Gastrocnemius medialis (tissue), 4 donors: Measurements from ENCODE around the gene H2BK1. TPM values are rescaled to one million over a fixed set of nuclear protein-coding genes. Genes with fewer than 3 reads are reported as not detected.

ENCODE experiments used
- ATAC-seq, 2 donors: fragments of 150-250 bp; one replicate each; pipeline ENCODE4 v1.9.1; 2016
- DNase-seq, 2 donors: peaks; one replicate each; pipeline ENCODE4 v3.0.0-alpha.2; 2019
- H3K27ac ChIP-seq, 4 donors: fragments of 200-600 bp; sonication (generic); 1 replicate in 1 of 4; 2 replicates in 3 of 4; pipeline ENCODE4 v1.5.1; 2016 to 2018; ENCODE audit warnings: mild to moderate bottlenecking in 2 of 4, moderate library complexity in 1 of 4
- H3K27me3 ChIP-seq, 3 donors: fragments of 200-600 bp; sonication (generic) in 2 of 3; 1 replicate in 1 of 3; 2 replicates in 2 of 3; pipeline versions ENCODE4 v1.5.1 to v1.6.0; 2016 to 2019; ENCODE audit warnings: mild to moderate bottlenecking in 1 of 3, moderate library complexity in 1 of 3
- H3K36me3 ChIP-seq, 2 donors: fragments of 200-600 bp; sonication (generic) in 1 of 2; one replicate each; pipeline ENCODE4 v1.5.1; 2017 to 2018
- H3K4me1 ChIP-seq, 2 donors: fragments of 200-600 bp; sonication (generic) in 1 of 2; one replicate each; pipeline ENCODE4 v1.5.1; 2016 to 2017; ENCODE audit warnings: mild to moderate bottlenecking in 2 of 2
- H3K4me3 ChIP-seq, 4 donors: fragments of 200-600 bp; sonication (generic) in 3 of 4; 1 replicate in 1 of 4; 2 replicates in 3 of 4; pipeline ENCODE4 v1.5.1; 2016 to 2019; ENCODE audit warnings: mild to moderate bottlenecking in 2 of 4
- H3K9me3 ChIP-seq, 3 donors: fragments of 200-600 bp; sonication (generic) in 2 of 3; 1 replicate in 1 of 3; 2 replicates in 2 of 3; pipeline ENCODE4 v1.5.1; 2016 to 2019
- CTCF ChIP-seq, 5 experiments: fragments of 450-650 bp in 3 of 5; fragments of 200-600 bp in 2 of 5; sonication (generic) in 2 of 5; IDR thresholded peaks in 4 of 5; conservative IDR thresholded peaks in 1 of 5; 1 replicate in 4 of 5; 2 replicates in 1 of 5; pipeline ENCODE4 v1.5.1; 2016 to 2019; ENCODE audit warnings: antibody characterized with exemption in 5 of 5, mild to moderate bottlenecking in 3 of 5, moderate library complexity in 3 of 5
- POLR2A ChIP-seq, 2 donors: fragments of 450-650 bp; IDR thresholded peaks; one replicate each; pipeline ENCODE4 v1.6.1; 2017; ENCODE audit warnings: antibody characterized with exemption in 2 of 2, mild to moderate bottlenecking in 2 of 2, moderate library complexity in 2 of 2
- in situ Hi-C, 4 donors: fragments of 200-750 bp; cut with MboI; loops; one replicate each; pipeline versions ENCODE4 v1.15.0 to v1.8.0; 2017; ENCODE audit warnings: low sequenced_read_pairs in 4 of 4
- intact Hi-C: fragments of 100-400 bp; cut with DNase I; formaldehyde crosslinking; loops from one replicate; pipeline ENCODE4 v1.15.1; 2023; ENCODE audit warnings: low total_unique reads
- total RNA-seq, 4 donors: library from RNA; depleted of rRNA; stranded (reverse); fragments of >200 nt; gene quantifications; one replicate each; pipeline versions ENCODE4 v1.1.0 to v1.2.3, GENCODE V29; 2016

The H2BK1 gene
- total RNA-seq, 4 donors from 2014 or later = not detected

GRCh38 chr7:151172273-151173141, 37.8 kb downstream of the H2BK1 start:
- H3K4me3 ChIP-seq = no peak overlapping the region
- ATAC-seq (peak; percentile 60 to 79), DNase-seq (peak; percentile 53 to 71)
- TF ChIP-seq CTCF (IDR thresholded peaks at IDR 0.05 in 4 of 5, conservative IDR thresholded peaks at IDR 0.05 in 1 of 5) (peak; percentile 99 to 100 (median 100)), POLR2A (IDR thresholded peaks at IDR 0.05) (no peak)
- peaks cover 3 to 17% of the 10 kb centered on the region in 2 donors for H3K4me1 ChIP-seq
- H3K36me3 ChIP-seq = no peaks in the 10 kb centered on the region
- intact Hi-C loops (loop anchor here (1.0 to 5.0 kb wide), 3 partner anchors 48 to 145 kb away; partner anchors contain the start of genes ABCB8 and ABCF2), in situ Hi-C loops (loop anchor here in 2 of 4 donors (10.0 kb wide), 1 partner anchor 48 kb away; no protein-coding TSS in a partner anchor)
- no peaks in the 10 kb centered on the region for H3K9me3 ChIP-seq
- H3K27me3 ChIP-seq = no peaks in the 10 kb centered on the region
- H3K27ac ChIP-seq = peak overlapping the region in 1 of 4 donors; percentile 33

- Histone ChIP-seq H3K27me3 (peaks cover 0 to 3% (median 0%) of the 10 kb centered on the region in 3 donors), H3K27ac (no peak overlapping the region), H3K9me3 (no peaks in the 10 kb centered on the region), H3K4me1 (peaks cover 3 to 10% of the 10 kb centered on the region in 2 donors), H3K4me3 (no peak overlapping the region), H3K36me3 (no peaks in the 10 kb centered on the region)
- DNase-seq (no peak), ATAC-seq (no peak)
- no peak for TF ChIP-seq CTCF (IDR thresholded peaks at IDR 0.05 in 4 of 5, conservative IDR thresholded peaks at IDR 0.05 in 1 of 5)
- TF ChIP-seq POLR2A (IDR thresholded peaks at IDR 0.05) = no peak
- in situ Hi-C loops (no loop called here), intact Hi-C loops (loop anchor here (2.0 kb wide), 1 partner anchor 78 kb away; no protein-coding TSS in a partner anchor)
Observed at GRCh38 chr7:151168787-151169162, 41.5 kb downstream of the H2BK1 start.

GRCh38 chr7:151168003-151168786, 42.1 kb downstream of the H2BK1 start:
- peaks cover 0 to 3% (median 0%) of the 10 kb centered on the region in 3 donors for H3K27me3 ChIP-seq
- no peaks in the 10 kb centered on the region for H3K36me3 ChIP-seq
- ATAC-seq (peak; percentile 59 to 60), DNase-seq (no peak)
- H3K4me3 ChIP-seq = peak overlapping the region; percentile 53 to 65 (median 56)
- H3K4me1 ChIP-seq = peaks cover 3 to 10% of the 10 kb centered on the region in 2 donors
- intact Hi-C loops = loop anchor here (2.0 kb wide), 1 partner anchor 79 kb away; no protein-coding TSS in a partner anchor
- TF ChIP-seq POLR2A (IDR thresholded peaks at IDR 0.05) = no peak
- TF ChIP-seq CTCF (IDR thresholded peaks at IDR 0.05 in 4 of 5, conservative IDR thresholded peaks at IDR 0.05 in 1 of 5) = peak; percentile 36 to 79 (median 70)
- in situ Hi-C loops = no loop called here
- H3K9me3 ChIP-seq = no peaks in the 10 kb centered on the region
- no peak overlapping the region for H3K27ac ChIP-seq

GRCh38 chr7:151167197-151167961, 42.9 kb downstream of the H2BK1 start, which contains the start of gene GBX1:
GBX1 (minus strand) TSS chr7:151167694; CDS start chr7:151167548, 146 bp downstream.
- H3K27ac ChIP-seq = no peak within 1 kb of the TSS
- no peak for DNase-seq
- in situ Hi-C loops (no loop called here), intact Hi-C loops (no loop called here)
- TF ChIP-seq CTCF (IDR thresholded peaks at IDR 0.05 in 4 of 5, conservative IDR thresholded peaks at IDR 0.05 in 1 of 5) (peak in 2 of 5 experiments; percentile 18 to 28), POLR2A (IDR thresholded peaks at IDR 0.05) (peak in 1 of 2 donors; percentile 38)
- H3K27me3 ChIP-seq = peaks cover 0 to 3% (median 0%) of the 10 kb centered on the region in 3 donors
- H3K36me3 ChIP-seq = no peaks in the 10 kb centered on the region
- H3K4me3 ChIP-seq = peak within 1 kb of the TSS; percentile 53 to 65 (median 56)
- peak; percentile 42 to 57 for ATAC-seq
- H3K9me3 ChIP-seq = no peaks in the 10 kb centered on the region
- H3K4me1 ChIP-seq = peaks cover 3 to 10% of the 10 kb centered on the region in 2 donors
